Dendritic cell treated with granulocyte-macrophage colony-stimulating factor and Interleukin-4, amounts not matched to agents 40 ng/mL and 50 ng/mL, for 4 days (primary cell): Measurements from ENCODE around the gene HOPX.
"Not testable (repeated sequence)": the region's sequence is repeated elsewhere in the genome, so short reads cannot be mapped to it uniquely, and the experiment has no call there.

Experiments
- H3K27ac Mint-ChIP-seq: one replicate; pipeline ENCODE4 v1.8.0; 2022; ENCODE audit warnings: mild to moderate bottlenecking, mixed read lengths
- H3K27me3 Mint-ChIP-seq: one replicate; pipeline ENCODE4 v1.8.0; 2022; ENCODE audit warnings: mild to moderate bottlenecking, mixed read lengths
- H3K36me3 Mint-ChIP-seq: one replicate; pipeline ENCODE4 v1.8.0; 2022; ENCODE audit warnings: low read depth, mixed read lengths
- H3K4me1 Mint-ChIP-seq: one replicate; pipeline ENCODE4 v1.8.0; 2022; ENCODE audit warnings: low read depth, mixed read lengths
- H3K4me3 Mint-ChIP-seq: one replicate; pipeline ENCODE4 v1.8.0; 2022; ENCODE audit warnings: mild to moderate bottlenecking, moderate library complexity, mixed read lengths
- H3K9me3 Mint-ChIP-seq: one replicate; pipeline ENCODE4 v1.8.0; 2022; ENCODE audit warnings: mixed read lengths
- intact Hi-C: fragments of 100-400 bp; cut with micrococcal nuclease; formaldehyde crosslinking; loops from one replicate; pipeline ENCODE4 v1.15.0; 2022

Gene HOPX

DNA sequence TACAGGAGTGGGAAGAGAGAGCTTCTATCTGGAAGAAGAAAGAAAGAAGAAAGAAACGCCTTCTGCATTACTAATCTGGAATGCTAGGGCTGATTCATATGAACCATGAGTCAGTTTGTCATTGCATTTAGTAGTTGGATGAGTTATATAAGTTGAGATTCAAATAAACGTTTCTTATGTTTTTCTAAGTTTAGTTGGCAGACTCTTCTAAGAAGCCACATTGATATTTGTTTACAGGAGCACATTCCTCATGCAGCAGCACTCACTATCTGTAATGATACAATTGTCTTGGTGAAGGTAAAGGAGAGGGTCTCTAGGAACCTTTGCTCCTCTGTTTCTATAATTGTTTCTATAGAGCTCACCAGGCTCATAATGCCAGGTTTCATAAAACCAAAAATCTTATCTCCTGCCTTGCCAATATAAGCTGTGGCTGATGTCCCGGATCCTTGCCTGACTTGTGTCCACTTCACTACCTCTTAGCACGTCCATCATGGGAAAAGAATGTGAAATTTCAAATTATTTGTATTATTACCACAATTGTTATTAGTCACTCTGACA is 39.5 kb downstream of the HOPX start:
- Mint-ChIP-seq H3K36me3 (no peaks in the 10 kb centered on the region), H3K27ac (no peak overlapping the region), H3K4me1 (no peaks in the 10 kb centered on the region), H3K4me3 (no peak overlapping the region), H3K9me3 (peaks cover 7% of the 10 kb centered on the region), H3K27me3 (no peaks in the 10 kb centered on the region)
- intact Hi-C loops: no loop called here

DNA sequence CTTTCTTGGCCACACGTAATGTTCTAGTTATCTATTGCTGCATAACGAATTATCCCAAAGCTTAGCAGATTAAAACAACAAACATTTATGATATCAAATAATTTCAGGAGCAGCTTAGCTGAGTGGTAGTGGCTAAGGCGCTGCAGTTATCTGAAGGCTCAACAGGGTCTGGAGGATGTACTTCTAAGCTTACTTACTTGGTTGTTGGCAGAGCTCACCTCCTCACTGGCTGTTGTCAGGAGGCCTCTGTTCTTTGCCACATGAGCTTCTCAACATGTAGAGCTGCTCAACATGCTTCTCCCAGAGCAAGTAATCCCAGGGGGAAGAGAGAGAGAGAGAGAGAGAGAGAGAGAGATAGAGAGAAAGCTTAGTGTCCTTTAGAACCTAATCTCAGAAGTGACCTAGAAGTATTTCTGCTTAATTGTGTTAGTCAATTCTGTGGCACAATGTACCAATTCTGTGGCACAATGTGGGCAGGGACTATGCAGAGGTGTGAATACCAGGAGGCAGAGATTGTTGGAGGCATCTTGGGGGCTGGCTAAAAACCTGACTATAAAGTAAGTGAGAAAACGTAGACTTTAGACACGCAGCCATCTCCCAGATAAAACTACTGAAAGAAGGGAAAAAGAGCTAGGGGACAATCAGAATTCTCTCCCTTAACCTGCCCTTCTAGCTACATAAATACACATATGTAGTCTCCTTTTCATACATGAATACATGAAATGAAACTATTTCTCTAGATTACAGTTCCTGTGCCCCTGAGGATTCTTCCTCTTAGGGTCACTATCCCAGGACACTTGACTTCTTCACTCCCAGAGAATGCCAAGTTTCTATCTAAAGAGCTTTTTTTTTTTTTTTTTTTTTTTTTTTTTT is 40.2 kb downstream of the HOPX start:
- intact Hi-C loops: no loop called here
- no peak overlapping the region for H3K27ac Mint-ChIP-seq
- H3K4me1 Mint-ChIP-seq: no peaks in the 10 kb centered on the region
- H3K9me3 Mint-ChIP-seq: no peaks in the 10 kb centered on the region
- H3K27me3 Mint-ChIP-seq: no peaks in the 10 kb centered on the region
- no peaks in the 10 kb centered on the region for H3K36me3 Mint-ChIP-seq
- H3K4me3 Mint-ChIP-seq: no peak overlapping the region

DNA sequence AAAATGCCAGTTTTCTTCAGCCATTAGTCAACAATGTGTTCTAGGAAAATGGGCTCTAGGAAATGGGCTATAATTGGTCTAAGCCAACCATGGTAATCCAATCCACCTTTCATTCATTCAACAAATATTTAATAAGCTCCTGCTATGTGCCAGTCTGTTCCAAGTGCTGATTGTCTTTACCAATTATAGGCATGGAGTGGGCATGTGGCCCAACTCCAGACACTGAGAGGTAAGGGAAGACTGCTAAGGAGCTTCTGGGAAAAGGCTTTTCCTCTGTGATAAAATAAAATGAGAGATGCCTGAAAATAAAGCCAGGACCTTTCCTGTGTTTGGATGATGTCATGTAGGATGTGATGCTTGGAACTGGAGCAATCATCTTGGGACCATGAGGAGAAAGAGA is 43.3 kb downstream of the HOPX start:
- Mint-ChIP-seq H3K9me3 (peaks cover 9% of the 10 kb centered on the region), H3K4me1 (no peaks in the 10 kb centered on the region), H3K36me3 (no peaks in the 10 kb centered on the region), H3K4me3 (no peak overlapping the region), H3K27me3 (no peaks in the 10 kb centered on the region), H3K27ac (no peak overlapping the region)
- intact Hi-C loops: no loop called here

- H3K36me3 Mint-ChIP-seq: no peaks in the 10 kb centered on the region
- no peak overlapping the region for H3K4me3 Mint-ChIP-seq
- H3K27me3 Mint-ChIP-seq: no peaks in the 10 kb centered on the region
- intact Hi-C loops: no loop called here
- H3K27ac Mint-ChIP-seq: no peak overlapping the region
- H3K4me1 Mint-ChIP-seq: no peaks in the 10 kb centered on the region
- peaks cover 9% of the 10 kb centered on the region for H3K9me3 Mint-ChIP-seq
These were observed 43.9 kb downstream of the HOPX start for GRCh38 chr4:56637154-56637553.

- H3K4me3 Mint-ChIP-seq, H3K9me3 Mint-ChIP-seq, intact Hi-C loops, H3K36me3 Mint-ChIP-seq, H3K27me3 Mint-ChIP-seq, H3K4me1 Mint-ChIP-seq, H3K27ac Mint-ChIP-seq: not testable (repeated sequence)
These were observed 46.1 kb downstream of the HOPX start for GRCh38 chr4:56634954-56635353.

DNA sequence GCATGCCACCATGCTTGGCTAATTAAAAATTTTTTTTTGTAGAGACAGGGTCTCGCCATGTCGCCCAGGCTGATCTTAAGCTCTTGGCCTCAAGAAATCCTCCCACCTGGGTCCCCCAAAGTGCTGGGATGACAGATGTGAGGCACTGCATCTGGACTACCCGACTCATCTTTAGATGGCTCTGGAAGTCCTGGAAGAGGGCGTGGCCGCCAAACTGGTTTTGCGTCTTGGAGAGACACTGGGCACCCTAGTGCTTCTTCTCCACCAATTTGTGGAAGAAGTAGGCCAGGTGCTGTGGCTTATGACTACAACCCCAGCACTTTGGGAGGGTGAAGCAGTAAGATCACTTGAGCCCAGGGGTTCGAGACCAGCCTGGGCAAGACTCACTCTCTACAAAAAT is 47.6 kb downstream of the HOPX start:
- no peaks in the 10 kb centered on the region for H3K4me1 Mint-ChIP-seq
- H3K4me3 Mint-ChIP-seq: no peak overlapping the region
- H3K27ac Mint-ChIP-seq: no peak overlapping the region
- no peaks in the 10 kb centered on the region for H3K27me3 Mint-ChIP-seq
- H3K9me3 Mint-ChIP-seq: peaks cover 9% of the 10 kb centered on the region
- intact Hi-C loops: no loop called here
- no peaks in the 10 kb centered on the region for H3K36me3 Mint-ChIP-seq

GRCh38 chr4:56630876-56631666 is 50.0 kb downstream of the HOPX start:
- H3K4me3 Mint-ChIP-seq: no peak overlapping the region
- H3K27me3 Mint-ChIP-seq: no peaks in the 10 kb centered on the region
- intact Hi-C loops: no loop called here
- no peaks in the 10 kb centered on the region for H3K36me3 Mint-ChIP-seq
- no peaks in the 10 kb centered on the region for H3K4me1 Mint-ChIP-seq
- no peak overlapping the region for H3K27ac Mint-ChIP-seq
- peaks cover 20% of the 10 kb centered on the region for H3K9me3 Mint-ChIP-seq

- Mint-ChIP-seq H3K36me3 (no peaks in the 10 kb centered on the region), H3K4me3 (no peak overlapping the region), H3K4me1 (no peaks in the 10 kb centered on the region), H3K9me3 (peaks cover 36% of the 10 kb centered on the region), H3K27ac (no peak overlapping the region), H3K27me3 (no peaks in the 10 kb centered on the region)
- intact Hi-C loops: no loop called here
These were observed 52.5 kb downstream of the HOPX start for GRCh38 chr4:56628592-56628991.

DNA sequence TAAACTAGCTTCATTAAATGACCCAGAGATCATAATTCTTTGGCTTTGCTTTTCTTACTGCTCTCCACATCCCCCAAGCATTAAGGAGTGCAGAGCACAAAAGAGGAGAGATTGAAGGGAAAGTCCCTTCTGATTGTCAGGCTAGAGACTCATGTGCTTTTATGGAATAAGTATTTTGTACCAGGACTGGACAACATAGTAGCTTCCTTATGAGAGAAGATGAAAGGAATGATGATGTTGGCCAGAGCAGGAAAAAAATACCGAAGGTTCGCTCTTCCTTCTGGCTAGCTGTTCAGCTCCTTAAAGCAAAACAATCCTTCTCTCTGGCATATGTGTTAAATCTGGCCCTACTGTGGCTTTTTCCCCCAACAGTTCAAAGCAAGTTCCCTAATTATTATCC is 53.1 kb downstream of the HOPX start:
- Mint-ChIP-seq H3K4me1 (no peaks in the 10 kb centered on the region), H3K9me3 (peaks cover 41% of the 10 kb centered on the region), H3K4me3 (no peak overlapping the region), H3K27me3 (no peaks in the 10 kb centered on the region), H3K27ac (no peak overlapping the region), H3K36me3 (no peaks in the 10 kb centered on the region)
- intact Hi-C loops: no loop called here

DNA sequence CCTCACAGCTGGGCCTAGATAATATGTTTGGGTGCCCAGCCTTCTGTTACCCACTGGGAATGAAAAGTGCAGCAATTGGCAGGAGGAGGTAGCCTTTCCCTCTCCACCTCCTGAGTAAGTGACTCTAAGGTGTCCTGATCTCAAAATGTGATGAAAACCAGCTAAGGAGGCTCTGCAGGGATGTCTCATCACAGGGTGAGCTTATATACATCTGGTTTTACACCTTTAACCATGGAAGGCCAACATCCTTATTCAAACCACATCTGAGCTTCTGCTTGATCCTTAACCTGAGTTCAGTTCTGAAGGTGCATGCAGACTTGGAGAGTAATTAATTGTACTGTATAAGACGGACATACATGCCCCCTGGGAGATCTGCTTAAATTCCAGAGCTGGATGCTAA is 53.7 kb downstream of the HOPX start:
- Mint-ChIP-seq H3K9me3 (peaks cover 41% of the 10 kb centered on the region), H3K4me1 (no peaks in the 10 kb centered on the region), H3K27ac (no peak overlapping the region), H3K27me3 (no peaks in the 10 kb centered on the region), H3K36me3 (no peaks in the 10 kb centered on the region), H3K4me3 (no peak overlapping the region)
- intact Hi-C loops: no loop called here

GRCh38 chr4:56626963-56627362 is 54.1 kb downstream of the HOPX start:
- H3K36me3 Mint-ChIP-seq: no peaks in the 10 kb centered on the region
- H3K27ac Mint-ChIP-seq: no peak overlapping the region
- intact Hi-C loops: no loop called here
- no peaks in the 10 kb centered on the region for H3K4me1 Mint-ChIP-seq
- peaks cover 41% of the 10 kb centered on the region for H3K9me3 Mint-ChIP-seq
- H3K27me3 Mint-ChIP-seq: no peaks in the 10 kb centered on the region
- no peak overlapping the region for H3K4me3 Mint-ChIP-seq

GRCh38 chr4:56626420-56626819 is 54.7 kb downstream of the HOPX start:
- no peaks in the 10 kb centered on the region for H3K4me1 Mint-ChIP-seq
- peaks cover 41% of the 10 kb centered on the region for H3K9me3 Mint-ChIP-seq
- intact Hi-C loops: no loop called here
- H3K27ac Mint-ChIP-seq: no peak overlapping the region
- no peaks in the 10 kb centered on the region for H3K36me3 Mint-ChIP-seq
- no peak overlapping the region for H3K4me3 Mint-ChIP-seq
- no peaks in the 10 kb centered on the region for H3K27me3 Mint-ChIP-seq

DNA sequence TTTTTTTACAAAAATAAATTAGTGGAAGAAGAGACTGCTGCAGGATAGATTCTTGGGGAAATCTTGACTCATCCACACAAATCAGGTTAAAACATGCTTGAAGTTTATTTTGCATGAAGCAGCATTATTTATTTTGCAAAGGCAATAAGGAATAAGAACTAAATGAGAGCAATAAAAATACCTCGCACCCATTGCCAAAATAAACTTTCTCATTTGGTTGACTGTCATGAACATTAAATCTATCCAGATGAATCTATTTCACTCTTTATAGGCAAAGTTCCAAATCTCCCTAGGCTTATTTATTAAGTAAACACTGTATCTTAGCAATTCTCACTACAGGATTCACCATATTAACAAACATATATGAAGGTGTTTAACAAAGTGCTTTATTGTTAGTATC is 58.9 kb downstream of the HOPX start:
- intact Hi-C loops: no loop called here
- H3K4me3 Mint-ChIP-seq: no peak overlapping the region
- no peak overlapping the region for H3K27ac Mint-ChIP-seq
- H3K36me3 Mint-ChIP-seq: no peaks in the 10 kb centered on the region
- H3K27me3 Mint-ChIP-seq: no peaks in the 10 kb centered on the region
- no peaks in the 10 kb centered on the region for H3K4me1 Mint-ChIP-seq
- H3K9me3 Mint-ChIP-seq: peaks cover 41% of the 10 kb centered on the region

DNA sequence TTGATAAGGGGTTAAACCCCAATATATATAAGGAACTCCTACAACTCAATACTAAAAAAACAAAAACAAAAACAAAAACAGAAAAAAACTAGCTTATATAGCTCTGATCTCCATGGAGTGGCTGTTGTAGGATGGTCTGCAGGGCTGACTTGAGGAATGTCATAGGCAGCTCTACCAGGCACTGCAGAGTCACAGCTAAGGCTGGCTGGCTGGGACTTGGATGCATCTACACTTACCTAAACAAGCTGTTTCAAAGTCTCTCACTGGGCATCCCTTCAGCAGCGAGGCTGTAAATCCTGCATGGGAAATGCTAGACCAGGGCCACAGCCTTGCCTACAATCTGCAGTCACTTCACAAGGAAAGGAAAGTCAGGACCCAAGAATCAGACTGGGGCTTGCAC is 61.3 kb downstream of the HOPX start:
- Mint-ChIP-seq H3K27me3 (no peaks in the 10 kb centered on the region), H3K27ac (no peak overlapping the region), H3K4me3 (no peak overlapping the region), H3K36me3 (no peaks in the 10 kb centered on the region), H3K9me3 (peaks cover 17% of the 10 kb centered on the region), H3K4me1 (no peaks in the 10 kb centered on the region)
- intact Hi-C loops: no loop called here
